Gastrocnemius medialis (tissue), 4 donors: ENCODE measurements around the gene HPN. TPM values are rescaled to one million over a fixed set of nuclear protein-coding genes. Genes with fewer than 3 reads are reported as not detected.

Experiments used
- ATAC-seq, 2 donors: fragments of 150-250 bp; one replicate each; pipeline ENCODE4 v1.9.1; 2016
- DNase-seq, 2 donors: peaks; one replicate each; pipeline ENCODE4 v3.0.0-alpha.2; 2019
- H3K27ac ChIP-seq, 4 donors: fragments of 200-600 bp; sonication (generic); 1 replicate in 1 of 4; 2 replicates in 3 of 4; pipeline ENCODE4 v1.5.1; 2016 to 2018; ENCODE audit warnings: mild to moderate bottlenecking in 2 of 4, moderate library complexity in 1 of 4
- H3K27me3 ChIP-seq, 3 donors: fragments of 200-600 bp; sonication (generic) in 2 of 3; 1 replicate in 1 of 3; 2 replicates in 2 of 3; pipeline versions ENCODE4 v1.5.1 to v1.6.0; 2016 to 2019; ENCODE audit warnings: mild to moderate bottlenecking in 1 of 3, moderate library complexity in 1 of 3
- H3K36me3 ChIP-seq, 2 donors: fragments of 200-600 bp; sonication (generic) in 1 of 2; one replicate each; pipeline ENCODE4 v1.5.1; 2017 to 2018
- H3K4me1 ChIP-seq, 2 donors: fragments of 200-600 bp; sonication (generic) in 1 of 2; one replicate each; pipeline ENCODE4 v1.5.1; 2016 to 2017; ENCODE audit warnings: mild to moderate bottlenecking in 2 of 2
- H3K4me3 ChIP-seq, 4 donors: fragments of 200-600 bp; sonication (generic) in 3 of 4; 1 replicate in 1 of 4; 2 replicates in 3 of 4; pipeline ENCODE4 v1.5.1; 2016 to 2019; ENCODE audit warnings: mild to moderate bottlenecking in 2 of 4
- H3K9me3 ChIP-seq, 3 donors: fragments of 200-600 bp; sonication (generic) in 2 of 3; 1 replicate in 1 of 3; 2 replicates in 2 of 3; pipeline ENCODE4 v1.5.1; 2016 to 2019
- CTCF ChIP-seq, 5 experiments: fragments of 450-650 bp in 3 of 5; fragments of 200-600 bp in 2 of 5; sonication (generic) in 2 of 5; IDR thresholded peaks in 4 of 5; conservative IDR thresholded peaks in 1 of 5; 1 replicate in 4 of 5; 2 replicates in 1 of 5; pipeline ENCODE4 v1.5.1; 2016 to 2019; ENCODE audit warnings: antibody characterized with exemption in 5 of 5, mild to moderate bottlenecking in 3 of 5, moderate library complexity in 3 of 5
- POLR2A ChIP-seq, 2 donors: fragments of 450-650 bp; IDR thresholded peaks; one replicate each; pipeline ENCODE4 v1.6.1; 2017; ENCODE audit warnings: antibody characterized with exemption in 2 of 2, mild to moderate bottlenecking in 2 of 2, moderate library complexity in 2 of 2
- in situ Hi-C, 4 donors: fragments of 200-750 bp; cut with MboI; loops; one replicate each; pipeline versions ENCODE4 v1.15.0 to v1.8.0; 2017; ENCODE audit warnings: low sequenced_read_pairs in 4 of 4
- intact Hi-C: fragments of 100-400 bp; cut with DNase I; formaldehyde crosslinking; loops from one replicate; pipeline ENCODE4 v1.15.1; 2023; ENCODE audit warnings: low total_unique reads
- total RNA-seq, 4 donors: library from RNA; depleted of rRNA; stranded (reverse); fragments of >200 nt; gene quantifications; one replicate each; pipeline versions ENCODE4 v1.1.0 to v1.2.3, GENCODE V29; 2016

Gene HPN
- total RNA-seq, 4 donors from 2014 or later: 9.1 to 24.0 (median 17.1) TPM

- H3K4me1 ChIP-seq: no peaks in the 10 kb centered on the region
- intact Hi-C loops: no loop called here
- no peak overlapping the region for H3K4me3 ChIP-seq
- DNase-seq (no peak), ATAC-seq (no peak)
- peaks cover 0 to 85% of the 10 kb centered on the region in 2 donors for H3K36me3 ChIP-seq
- no peaks in the 10 kb centered on the region for H3K27me3 ChIP-seq
- in situ Hi-C loops: no loop called here
- TF ChIP-seq CTCF (IDR thresholded peaks at IDR 0.05 in 4 of 5, conservative IDR thresholded peaks at IDR 0.05 in 1 of 5) (no peak), POLR2A (IDR thresholded peaks at IDR 0.05) (no peak)
- no peaks in the 10 kb centered on the region for H3K9me3 ChIP-seq
- no peak overlapping the region for H3K27ac ChIP-seq
Measured at GRCh38 chr19:35021596-35021995, 19.9 kb upstream of the HPN start.

- in situ Hi-C loops: no loop called here
Measured at GRCh38 chr19:35022460-35022859, 19.1 kb upstream of the HPN start.

GRCh38 chr19:35023428-35023827 lies 18.1 kb upstream of the HPN start:
- intact Hi-C loops: no loop called here
- H3K4me3 ChIP-seq: no peak overlapping the region
- peaks cover 0 to 80% of the 10 kb centered on the region in 2 donors for H3K36me3 ChIP-seq
- H3K27me3 ChIP-seq: no peaks in the 10 kb centered on the region
- ATAC-seq: no peak
- no peaks in the 10 kb centered on the region for H3K9me3 ChIP-seq
- no peak for DNase-seq
- no peak for TF ChIP-seq POLR2A (IDR thresholded peaks at IDR 0.05)
- no peak for TF ChIP-seq CTCF (IDR thresholded peaks at IDR 0.05 in 4 of 5, conservative IDR thresholded peaks at IDR 0.05 in 1 of 5)
- in situ Hi-C loops: no loop called here
- peak overlapping the region in 1 of 4 donors; percentile 18 for H3K27ac ChIP-seq
- peaks cover 9 to 12% of the 10 kb centered on the region in 2 donors for H3K4me1 ChIP-seq

More at GRCh38 chr19:35022460-35022859, 19.1 kb upstream of the HPN start:
- TF ChIP-seq POLR2A (IDR thresholded peaks at IDR 0.05) (no peak), CTCF (IDR thresholded peaks at IDR 0.05 in 4 of 5, conservative IDR thresholded peaks at IDR 0.05 in 1 of 5) (no peak)
- DNase-seq: no peak
- Histone ChIP-seq H3K4me1 (peaks cover 0 to 2% of the 10 kb centered on the region in 2 donors), H3K36me3 (peaks cover 0 to 86% of the 10 kb centered on the region in 2 donors), H3K9me3 (no peaks in the 10 kb centered on the region), H3K27ac (no peak overlapping the region), H3K4me3 (no peak overlapping the region), H3K27me3 (no peaks in the 10 kb centered on the region)
- no peak for ATAC-seq
- intact Hi-C loops: no loop called here

GRCh38 chr19:35024095-35024494 lies 17.4 kb upstream of the HPN start:
- intact Hi-C loops: no loop called here
- TF ChIP-seq POLR2A (IDR thresholded peaks at IDR 0.05): no peak
- TF ChIP-seq CTCF (IDR thresholded peaks at IDR 0.05 in 4 of 5, conservative IDR thresholded peaks at IDR 0.05 in 1 of 5): no peak

GRCh38 chr19:35025969-35026368 lies 15.6 kb upstream of the HPN start:
- ATAC-seq: no peak
- peak overlapping the region in 1 of 4 donors; percentile 18 for H3K27ac ChIP-seq
- H3K36me3 ChIP-seq: peaks cover 0 to 55% of the 10 kb centered on the region in 2 donors
- TF ChIP-seq POLR2A (IDR thresholded peaks at IDR 0.05): no peak
- no peak for TF ChIP-seq CTCF (IDR thresholded peaks at IDR 0.05 in 4 of 5, conservative IDR thresholded peaks at IDR 0.05 in 1 of 5)
- peaks cover 23 to 27% of the 10 kb centered on the region in 2 donors for H3K4me1 ChIP-seq
- no peak for DNase-seq
- no peaks in the 10 kb centered on the region for H3K9me3 ChIP-seq
- H3K27me3 ChIP-seq: no peaks in the 10 kb centered on the region
- in situ Hi-C loops (no loop called here), intact Hi-C loops (no loop called here)
- H3K4me3 ChIP-seq: no peak overlapping the region

More at GRCh38 chr19:35024095-35024494, 17.4 kb upstream of the HPN start:
- ATAC-seq (no peak), DNase-seq (no peak)
- H3K4me1 ChIP-seq: peaks cover 15 to 19% of the 10 kb centered on the region in 2 donors
- H3K27ac ChIP-seq: peak overlapping the region in 2 of 4 donors; percentile 18 to 28
- no peaks in the 10 kb centered on the region for H3K9me3 ChIP-seq
- H3K36me3 ChIP-seq: peaks cover 0 to 73% of the 10 kb centered on the region in 2 donors
- no peaks in the 10 kb centered on the region for H3K27me3 ChIP-seq
- in situ Hi-C loops: no loop called here
- H3K4me3 ChIP-seq: no peak overlapping the region
